IPS-11a (cell line): ENCODE measurements around the gene HACD1.

ENCODE experiments used
- H3K4me3 ChIP-seq: one replicate; pipeline ENCODE4 v1.5.1; 2013; ENCODE audit warnings: low read depth, low read length, control low read depth

The HACD1 gene

GRCh38 chr10:17586821-17587234, 30.3 kb downstream of the HACD1 start:
- H3K4me3 ChIP-seq: no peak overlapping the region

- H3K4me3 ChIP-seq: no peak overlapping the region
These were observed 32.2 kb downstream of the HACD1 start for GRCh38 chr10:17585016-17585415.

GRCh38 chr10:17580885-17581284, 36.3 kb downstream of the HACD1 start:
- H3K4me3 ChIP-seq: no peak overlapping the region

GRCh38 chr10:17578603-17579002, 38.6 kb downstream of the HACD1 start:
- H3K4me3 ChIP-seq: no peak overlapping the region

- no peak overlapping the region for H3K4me3 ChIP-seq
These were observed 40.4 kb downstream of the HACD1 start for GRCh38 chr10:17576768-17577167.

GRCh38 chr10:17564911-17565310, 52.3 kb downstream of the HACD1 start:
- H3K4me3 ChIP-seq: no peak overlapping the region

- no peak overlapping the region for H3K4me3 ChIP-seq
These were observed 53.7 kb downstream of the HACD1 start for GRCh38 chr10:17563452-17563851.

GRCh38 chr10:17562614-17563013, 54.6 kb downstream of the HACD1 start:
- H3K4me3 ChIP-seq: no peak overlapping the region

- H3K4me3 ChIP-seq: no peak overlapping the region
These were observed 56.1 kb downstream of the HACD1 start for GRCh38 chr10:17561111-17561510.

GRCh38 chr10:17557459-17557858, 59.7 kb downstream of the HACD1 start:
- H3K4me3 ChIP-seq: no peak overlapping the region

- H3K4me3 ChIP-seq: no peak overlapping the region
These were observed 68.4 kb downstream of the HACD1 start for GRCh38 chr10:17548770-17549169.

- H3K4me3 ChIP-seq: no peak overlapping the region
These were observed 69.0 kb downstream of the HACD1 start for GRCh38 chr10:17548162-17548561.

- H3K4me3 ChIP-seq: no peak overlapping the region
These were observed 70.1 kb downstream of the HACD1 start for GRCh38 chr10:17547060-17547459.

- no peak overlapping the region for H3K4me3 ChIP-seq
These were observed 72.7 kb downstream of the HACD1 start for GRCh38 chr10:17544465-17544864.
